ENCODE results near the gene LELP1. TPM values are rescaled to one million over a fixed set of nuclear protein-coding genes. Genes with fewer than 3 reads are reported as not detected.

Gene LELP1
- total and polyA plus RNA-seq, 2 experiments from 2014 or later: not detected

GRCh38 chr1:153217212-153217611 is 14.0 kb downstream of the LELP1 start, which contains the start of gene PRR9:
TSS of gene PRR9 (plus strand) at chr1:153217584. CDS start at chr1:153218145, 561 bp downstream.
- H3K9me3 Mint-ChIP-seq: no peaks in the 10 kb centered on the region; the same call in 2 of the 3 replicates
- ATAC-seq (no peak), DNase-seq (ENCODE audit: low spot score) (no peak)
- H3K4me1 ChIP-seq (ENCODE audit: insufficient read depth): no peaks in the 10 kb centered on the region
- no peaks in the 10 kb centered on the region for H3F3A ChIP-seq (replicated peaks; ENCODE audit: low read depth)
- no peaks in the 10 kb centered on the region for H3K36me3 Mint-ChIP-seq (ENCODE audit: low read depth)
- H3K4me3 ChIP-seq: no peak within 1 kb of the TSS
- H3K27ac Mint-ChIP-seq: no peak within 1 kb of the TSS
- H2AFZ ChIP-seq: no peak within 1 kb of the TSS
- H4K20me1 ChIP-seq (replicated peaks; ENCODE audit: insufficient read depth): no peaks in the 10 kb centered on the region
- no peaks in the 10 kb centered on the region for H3K9me2 ChIP-seq (ENCODE audit: insufficient read depth)
- no peaks in the 10 kb centered on the region for H3K36me3 ChIP-seq (ENCODE audit: insufficient read depth)
- H3K27me3 ChIP-seq (ENCODE audit: insufficient read depth): no peaks in the 10 kb centered on the region
- no peaks in the 10 kb centered on the region for H3K4me1 Mint-ChIP-seq
- no peaks in the 10 kb centered on the region for H3K79me2 ChIP-seq (replicated peaks; ENCODE audit: insufficient read depth)
- H3K4me3 Mint-ChIP-seq: no peak within 1 kb of the TSS
- H3K27ac ChIP-seq (ENCODE audit: low read depth): no peak within 1 kb of the TSS
- TF ChIP-seq CTCF (conservative IDR thresholded peaks at IDR 0.05; ENCODE audit: low read depth in 2 of 2) (no peak), EZH2 (IDR thresholded peaks at IDR 0.05; ENCODE audit: low read depth, unreplicated experiment) (no peak), STAT1 (IDR thresholded peaks at IDR 0.05; ENCODE audit: unreplicated experiment) (no peak), POLR2AphosphoS5 (IDR thresholded peaks at IDR 0.05; ENCODE audit: low read depth) (no peak), ZNF462 (CRISPR knock-in tag; IDR thresholded peaks at IDR 0.05) (no peak), JUNB (IDR thresholded peaks at IDR 0.05; ENCODE audit: unreplicated experiment) (no peak), EZH2phosphoT487 (IDR thresholded peaks at IDR 0.05; ENCODE audit: unreplicated experiment) (no peak), ZNF114 (CRISPR knock-in tag; IDR thresholded peaks at IDR 0.05) (no peak), REST (IDR thresholded peaks at IDR 0.05; ENCODE audit: unreplicated experiment) (no peak), ZNF331 (CRISPR knock-in tag; IDR thresholded peaks at IDR 0.05; ENCODE audit: low read depth) (no peak), NANOG (IDR thresholded peaks at IDR 0.05; ENCODE audit: borderline replicate concordance) (no peak), ETS1 (IDR thresholded peaks at IDR 0.05) (no peak), CREB1 (CRISPR knock-in tag; IDR thresholded peaks at IDR 0.05; ENCODE audit: low read depth) (no peak)
- H3K27me3 Mint-ChIP-seq (ENCODE audit: insufficient read depth, low read depth, poor library complexity): peaks cover 2% of the 10 kb centered on the region
- H3K4me2 ChIP-seq: no peak within 1 kb of the TSS
